KMS-11 (cell line): ENCODE measurements around the gene SPC25.
"Not testable (repeated sequence)": the region's sequence is repeated elsewhere in the genome, so short reads cannot be mapped to it uniquely, and the experiment has no call there.

Experiments used
- H2AFZ ChIP-seq: fragments of 200-600 bp; sonication (generic); 2 replicates; pipeline ENCODE4 v1.6.1; 2016; ENCODE audit warnings: antibody characterized with exemption, mixed run types, low read depth
- H3K27ac ChIP-seq: fragments of 200-600 bp; sonication (generic); 2 replicates; pipeline ENCODE4 v1.6.1; 2016; ENCODE audit warnings: mild to moderate bottlenecking, mixed run types
- H3K27me3 ChIP-seq: fragments of 200-600 bp; sonication (generic); 2 replicates; pipeline ENCODE4 v1.6.1; 2017; ENCODE audit warnings: mild to moderate bottlenecking, low read depth, mixed run types, moderate library complexity; ENCODE audit not compliant: insufficient read depth
- H3K36me3 ChIP-seq: fragments of 200-600 bp; sonication (generic); 2 replicates; pipeline ENCODE4 v1.6.1; 2017; ENCODE audit warnings: mild to moderate bottlenecking, mixed run types; ENCODE audit not compliant: insufficient read depth
- H3K4me1 ChIP-seq: fragments of 200-600 bp; sonication (generic); 2 replicates; pipeline ENCODE4 v1.6.1; 2016; ENCODE audit warnings: mild to moderate bottlenecking, low read depth, mixed run types; ENCODE audit not compliant: poor library complexity, severe bottlenecking
- H3K4me2 ChIP-seq: fragments of 200-600 bp; sonication (generic); 2 replicates; pipeline ENCODE4 v1.7.0; 2016; ENCODE audit warnings: mild to moderate bottlenecking, mixed run types
- H3K4me3 ChIP-seq: fragments of 200-600 bp; sonication (generic); IDR thresholded peaks from 2 replicates; pipeline ENCODE4 v1.6.1; 2017; ENCODE audit warnings: low read depth, low read length, mixed read lengths; ENCODE audit not compliant: insufficient read depth
- H3K79me2 ChIP-seq: fragments of 200-600 bp; sonication (generic); 2 replicates; pipeline ENCODE4 v1.6.1; 2016; ENCODE audit warnings: low read depth, mixed run types; ENCODE audit not compliant: insufficient read depth
- H3K9ac ChIP-seq: fragments of 200-600 bp; sonication (generic); 2 replicates; pipeline ENCODE4 v1.6.1; 2016; ENCODE audit warnings: mild to moderate bottlenecking, mixed run types
- H4K20me1 ChIP-seq: fragments of 200-600 bp; sonication (generic); 2 replicates; pipeline ENCODE4 v1.6.1; 2016; ENCODE audit warnings: mild to moderate bottlenecking, mixed run types; ENCODE audit not compliant: insufficient read depth
- TF ChIP-seq, protein P1 (sequence below): fragments of 200-600 bp; sonication (generic); conservative IDR thresholded peaks from 2 replicates; pipeline ENCODE4 v1.6.1; 2017; ENCODE audit warnings: low read depth, mild to moderate bottlenecking, antibody characterized with exemption, low read length, moderate library complexity, mixed read lengths

The SPC25 gene

DNA sequence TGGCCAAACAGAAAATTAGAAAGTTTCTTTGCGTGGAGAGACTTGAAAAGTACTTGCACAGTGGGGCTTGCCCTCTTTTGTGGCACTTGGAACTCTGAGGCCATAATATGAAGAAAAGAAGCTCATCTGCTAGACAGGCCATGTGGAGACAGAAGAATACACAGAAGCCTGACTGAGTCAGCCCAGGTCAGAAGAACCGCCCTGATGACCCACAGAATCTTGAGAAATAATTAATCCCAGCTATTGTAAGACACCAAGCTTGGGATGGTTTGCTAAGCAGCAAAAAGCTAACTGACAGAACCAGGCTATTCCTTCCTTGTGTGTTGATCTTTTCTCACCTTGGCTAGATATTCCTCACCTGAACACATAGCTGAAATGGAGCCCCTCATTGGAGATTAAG lies 44.6 kb upstream of the SPC25 start:
- Histone ChIP-seq H3K27me3 (no peaks in the 10 kb centered on the region), H3K79me2 (no peaks in the 10 kb centered on the region), H4K20me1 (no peaks in the 10 kb centered on the region), H3K4me3 (no peak overlapping the region), H3K4me2 (no peak overlapping the region), H2AFZ (no peak overlapping the region), H3K36me3 (no peaks in the 10 kb centered on the region), H3K4me1 (no peaks in the 10 kb centered on the region), H3K27ac (no peak overlapping the region), H3K9ac (no peak overlapping the region)
- TF ChIP-seq, protein P1, sequence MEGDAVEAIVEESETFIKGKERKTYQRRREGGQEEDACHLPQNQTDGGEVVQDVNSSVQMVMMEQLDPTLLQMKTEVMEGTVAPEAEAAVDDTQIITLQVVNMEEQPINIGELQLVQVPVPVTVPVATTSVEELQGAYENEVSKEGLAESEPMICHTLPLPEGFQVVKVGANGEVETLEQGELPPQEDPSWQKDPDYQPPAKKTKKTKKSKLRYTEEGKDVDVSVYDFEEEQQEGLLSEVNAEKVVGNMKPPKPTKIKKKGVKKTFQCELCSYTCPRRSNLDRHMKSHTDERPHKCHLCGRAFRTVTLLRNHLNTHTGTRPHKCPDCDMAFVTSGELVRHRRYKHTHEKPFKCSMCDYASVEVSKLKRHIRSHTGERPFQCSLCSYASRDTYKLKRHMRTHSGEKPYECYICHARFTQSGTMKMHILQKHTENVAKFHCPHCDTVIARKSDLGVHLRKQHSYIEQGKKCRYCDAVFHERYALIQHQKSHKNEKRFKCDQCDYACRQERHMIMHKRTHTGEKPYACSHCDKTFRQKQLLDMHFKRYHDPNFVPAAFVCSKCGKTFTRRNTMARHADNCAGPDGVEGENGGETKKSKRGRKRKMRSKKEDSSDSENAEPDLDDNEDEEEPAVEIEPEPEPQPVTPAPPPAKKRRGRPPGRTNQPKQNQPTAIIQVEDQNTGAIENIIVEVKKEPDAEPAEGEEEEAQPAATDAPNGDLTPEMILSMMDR, result no peak

GRCh38 chr2:168932174-168932573 lies 41.9 kb upstream of the SPC25 start:
- not testable (repeated sequence) for H3K36me3 ChIP-seq

DNA sequence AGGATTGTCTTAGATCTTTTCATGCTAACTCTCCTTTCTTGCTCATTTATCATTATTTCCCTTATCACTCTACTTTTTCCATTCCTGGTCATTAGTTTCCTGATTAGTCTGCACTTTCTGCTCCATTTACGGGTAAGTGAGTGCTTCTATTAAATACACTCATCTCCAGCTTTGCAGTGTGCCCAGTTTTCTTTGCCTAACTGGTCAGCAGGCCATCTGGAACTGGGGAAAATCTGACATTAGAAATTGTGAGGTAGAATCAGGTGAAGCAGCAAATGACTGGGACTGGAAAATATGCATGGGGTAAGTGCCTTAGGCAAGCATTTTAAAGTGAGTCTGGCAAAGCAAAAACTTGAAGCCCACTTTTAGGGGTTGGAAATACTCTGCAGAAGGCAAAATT lies 40.0 kb upstream of the SPC25 start:
- Histone ChIP-seq H3K4me1 (no peaks in the 10 kb centered on the region), H3K4me2 (no peak overlapping the region), H3K36me3 (no peaks in the 10 kb centered on the region), H3K27ac (no peak overlapping the region), H3K9ac (no peak overlapping the region), H3K4me3 (no peak overlapping the region), H3K79me2 (no peaks in the 10 kb centered on the region), H4K20me1 (no peaks in the 10 kb centered on the region), H3K27me3 (no peaks in the 10 kb centered on the region), H2AFZ (no peak overlapping the region)
- TF ChIP-seq, protein P1, result no peak

More at GRCh38 chr2:168932174-168932573, 41.9 kb upstream of the SPC25 start:
- H3K27ac ChIP-seq, H4K20me1 ChIP-seq, H3K4me2 ChIP-seq, H3K4me3 ChIP-seq, H3K9ac ChIP-seq, H3K79me2 ChIP-seq, H2AFZ ChIP-seq, H3K4me1 ChIP-seq, H3K27me3 ChIP-seq: not testable (repeated sequence)

- H3K27ac ChIP-seq, result no peak overlapping the region
- H4K20me1 ChIP-seq, result no peaks in the 10 kb centered on the region
- no peak overlapping the region for H3K4me2 ChIP-seq
- no peaks in the 10 kb centered on the region for H3K4me1 ChIP-seq
- no peaks in the 10 kb centered on the region for H3K27me3 ChIP-seq
- H2AFZ ChIP-seq, result no peak overlapping the region
- H3K79me2 ChIP-seq, result no peaks in the 10 kb centered on the region
- TF ChIP-seq, protein P1, result no peak
- H3K9ac ChIP-seq, result no peak overlapping the region
- H3K4me3 ChIP-seq, result no peak overlapping the region
- H3K36me3 ChIP-seq, result no peaks in the 10 kb centered on the region
Observed at GRCh38 chr2:168929031-168929430, 38.8 kb upstream of the SPC25 start.

GRCh38 chr2:168928113-168928831 lies 38.0 kb upstream of the SPC25 start:
- H3K36me3 ChIP-seq, result no peaks in the 10 kb centered on the region
- no peak overlapping the region for H2AFZ ChIP-seq
- no peaks in the 10 kb centered on the region for H3K79me2 ChIP-seq
- H3K27me3 ChIP-seq, result no peaks in the 10 kb centered on the region
- no peak overlapping the region for H3K4me2 ChIP-seq
- no peaks in the 10 kb centered on the region for H4K20me1 ChIP-seq
- no peak overlapping the region for H3K27ac ChIP-seq
- no peak overlapping the region for H3K4me3 ChIP-seq
- H3K9ac ChIP-seq, result no peak overlapping the region
- no peaks in the 10 kb centered on the region for H3K4me1 ChIP-seq
- TF ChIP-seq, protein P1, result no peak
